ENCODE data around the gene GALNT7.
"Not testable (repeated sequence)": the region's sequence is repeated elsewhere in the genome, so short reads cannot be mapped to it uniquely, and the experiment has no call there.

GALNT7 gene

DNA sequence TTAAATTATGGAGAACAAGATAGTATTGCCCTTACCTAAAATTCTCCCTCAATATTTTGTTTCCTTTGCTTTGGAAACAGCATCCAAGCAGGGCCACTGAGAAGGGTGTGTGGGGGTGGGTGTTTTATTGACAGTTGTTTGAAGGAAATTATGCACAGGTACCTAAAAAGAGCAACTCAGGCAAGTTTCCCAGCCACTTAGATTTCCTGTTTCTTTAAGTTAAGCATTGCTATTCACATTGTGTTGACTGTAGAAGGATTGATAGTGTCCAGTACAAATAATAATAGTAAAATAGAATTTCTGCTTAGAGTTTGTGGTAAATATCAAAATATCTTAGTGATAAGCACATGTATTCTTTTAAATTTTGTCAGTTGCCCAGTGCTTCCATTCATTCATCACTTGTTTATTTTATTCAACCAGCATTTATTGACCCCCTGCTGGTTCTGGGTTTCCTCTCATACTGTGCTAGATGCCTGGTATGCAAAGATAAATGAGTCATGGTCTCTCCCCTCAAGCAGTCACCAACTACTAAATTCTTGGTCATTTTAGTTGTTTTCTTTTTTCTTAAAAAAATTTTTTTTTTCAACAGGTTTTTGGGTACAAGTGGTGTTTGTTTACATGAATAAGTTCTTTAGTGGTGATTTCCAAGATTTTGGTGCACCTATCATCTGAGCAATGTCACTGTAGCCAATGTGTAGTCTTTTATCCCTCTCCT lies 50.0 kb downstream of the GALNT7 start:
- TF ChIP-seq, protein P1, sequence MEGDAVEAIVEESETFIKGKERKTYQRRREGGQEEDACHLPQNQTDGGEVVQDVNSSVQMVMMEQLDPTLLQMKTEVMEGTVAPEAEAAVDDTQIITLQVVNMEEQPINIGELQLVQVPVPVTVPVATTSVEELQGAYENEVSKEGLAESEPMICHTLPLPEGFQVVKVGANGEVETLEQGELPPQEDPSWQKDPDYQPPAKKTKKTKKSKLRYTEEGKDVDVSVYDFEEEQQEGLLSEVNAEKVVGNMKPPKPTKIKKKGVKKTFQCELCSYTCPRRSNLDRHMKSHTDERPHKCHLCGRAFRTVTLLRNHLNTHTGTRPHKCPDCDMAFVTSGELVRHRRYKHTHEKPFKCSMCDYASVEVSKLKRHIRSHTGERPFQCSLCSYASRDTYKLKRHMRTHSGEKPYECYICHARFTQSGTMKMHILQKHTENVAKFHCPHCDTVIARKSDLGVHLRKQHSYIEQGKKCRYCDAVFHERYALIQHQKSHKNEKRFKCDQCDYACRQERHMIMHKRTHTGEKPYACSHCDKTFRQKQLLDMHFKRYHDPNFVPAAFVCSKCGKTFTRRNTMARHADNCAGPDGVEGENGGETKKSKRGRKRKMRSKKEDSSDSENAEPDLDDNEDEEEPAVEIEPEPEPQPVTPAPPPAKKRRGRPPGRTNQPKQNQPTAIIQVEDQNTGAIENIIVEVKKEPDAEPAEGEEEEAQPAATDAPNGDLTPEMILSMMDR (IDR thresholded peaks at IDR 0.05; ENCODE audit: low read depth, low read length) = no peak
- no peak for DNase-seq (ENCODE audit: extremely low read depth, low read depth)

GRCh38 chr4:173219126-173219437 lies 50.5 kb downstream of the GALNT7 start:
- DNase-seq (ENCODE audit: extremely low read depth, low read depth) = not testable (repeated sequence)

DNA sequence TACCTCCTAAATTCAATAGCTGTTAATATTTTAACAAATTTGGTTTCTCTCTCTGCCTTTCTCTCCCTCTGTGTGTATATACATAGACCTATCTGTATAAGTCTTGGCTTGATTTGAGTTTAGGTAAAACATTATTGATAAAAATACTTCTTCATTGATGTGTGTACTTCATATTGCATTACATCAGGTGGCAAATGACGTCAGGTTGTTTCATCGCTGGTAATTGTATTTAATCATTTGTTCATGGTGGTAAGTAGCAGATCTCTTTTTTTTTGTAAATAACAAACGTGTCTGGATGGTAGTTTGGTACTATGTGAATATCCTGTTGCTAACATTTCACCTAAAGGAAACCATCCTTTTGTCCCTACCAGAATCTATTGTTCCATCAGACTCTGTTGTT lies 55.1 kb downstream of the GALNT7 start:
- DNase-seq (ENCODE audit: extremely low read depth, low read depth) = no peak
- TF ChIP-seq, protein P1 (IDR thresholded peaks at IDR 0.05; ENCODE audit: low read depth, low read length) = no peak

DNA sequence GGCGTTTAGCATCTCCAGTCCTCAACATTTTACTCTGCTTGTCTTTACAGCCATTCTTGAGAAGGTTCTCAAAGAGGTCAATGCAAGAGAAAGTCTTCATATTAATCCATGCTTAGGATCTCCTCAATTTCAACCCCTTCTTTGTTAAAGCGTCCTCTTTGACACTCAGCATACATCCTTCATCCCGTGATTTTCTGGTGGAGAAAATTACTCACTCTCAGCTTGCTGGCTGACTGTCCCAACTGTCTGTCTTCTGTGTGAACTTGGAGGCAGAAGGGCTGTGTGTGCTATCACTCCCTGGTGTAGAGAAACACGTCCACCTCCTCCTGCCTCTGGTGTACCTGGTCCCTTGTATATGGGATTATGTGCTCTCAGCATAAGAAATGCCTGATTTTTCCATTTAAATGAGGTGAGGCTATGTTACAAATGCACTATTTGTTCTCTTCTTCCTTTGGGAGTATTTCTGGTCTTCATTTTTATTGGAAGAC lies 57.8 kb downstream of the GALNT7 start:
- no peak for DNase-seq (ENCODE audit: extremely low read depth, low read depth)
- TF ChIP-seq, protein P1 (IDR thresholded peaks at IDR 0.05; ENCODE audit: low read depth, low read length) = no peak

GRCh38 chr4:173227756-173228155 lies 59.1 kb downstream of the GALNT7 start:
- TF ChIP-seq, protein P1 (IDR thresholded peaks at IDR 0.05; ENCODE audit: low read depth, low read length) = no peak
- DNase-seq (ENCODE audit: extremely low read depth, low read depth) = no peak

DNA sequence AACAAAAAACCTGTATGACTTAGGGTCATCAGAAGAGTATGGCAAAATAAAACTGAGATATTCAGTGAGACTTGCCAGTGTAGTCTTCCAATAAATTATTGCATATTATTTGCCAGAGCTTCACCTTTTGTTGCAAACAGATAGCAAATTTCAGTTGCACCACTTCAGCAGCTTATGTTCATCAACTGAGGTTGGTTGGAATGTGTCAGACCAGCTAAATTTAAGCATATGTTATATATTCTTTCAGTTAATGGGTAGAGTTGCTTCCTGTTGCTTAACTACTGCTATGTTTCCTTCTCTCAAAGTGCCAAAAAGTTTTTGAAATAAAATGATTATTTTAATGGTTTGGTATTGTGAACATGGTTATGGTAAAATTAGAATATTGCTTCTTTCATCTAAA lies 61.5 kb downstream of the GALNT7 start:
- TF ChIP-seq, protein P1 (IDR thresholded peaks at IDR 0.05; ENCODE audit: low read depth, low read length) = no peak

GRCh38 chr4:173231916-173232315 lies 63.3 kb downstream of the GALNT7 start:
- TF ChIP-seq, protein P1 (IDR thresholded peaks at IDR 0.05; ENCODE audit: low read depth, low read length) = peak; percentile 20
- DNase-seq (ENCODE audit: extremely low read depth, low read depth) = no peak

More for the DNA sequence above, 61.5 kb downstream of the GALNT7 start:
- no peak for DNase-seq (ENCODE audit: extremely low read depth, low read depth)

GRCh38 chr4:173233857-173234256 lies 65.2 kb downstream of the GALNT7 start:
- TF ChIP-seq, protein P1 (IDR thresholded peaks at IDR 0.05; ENCODE audit: low read depth, low read length) = no peak
- DNase-seq (ENCODE audit: extremely low read depth, low read depth) = no peak
